Measurements from ENCODE around the gene SH3RF3. TPM values are rescaled to one million over a fixed set of nuclear protein-coding genes. Genes with fewer than 3 reads are reported as not detected.

SH3RF3 gene
- total RNA-seq, 1 experiment from 2014 or later, result not detected

- H3K4me3 ChIP-seq (replicated peaks in 1 of 2; ENCODE audit: low read depth in 1 of 2, low read length in 2 of 2), result no peak overlapping the region
- no peak overlapping the region for H2AFZ ChIP-seq (ENCODE audit: low read depth, low read length, poor library complexity, severe bottlenecking)
- DNase-seq (ENCODE audit: low read depth, low spot score) (no peak), ATAC-seq (no peak)
- H4K20me1 ChIP-seq (ENCODE audit: insufficient read depth), result no peaks in the 10 kb centered on the region
- H3K9me3 ChIP-seq (ENCODE audit: control insufficient read depth in 1 of 2, insufficient read depth in 1 of 2, low read depth in 1 of 2, low read length in 2 of 2), result no peaks in the 10 kb centered on the region
- BruUV-seq (replicated peaks), result no TSS peak
- H3K27me3 ChIP-seq (ENCODE audit: insufficient read depth, low read length), result no peaks in the 10 kb centered on the region
- ChIA-PET RAD21 (ENCODE audit: low non-redundant PET in 1 of 2, low total read pairs in 2 of 2, uncharacterized antibody in 2 of 2, unreplicated experiment in 2 of 2) (no interaction called here), CTCF (no interaction called here), POLR2A (no interaction called here)
- H3K4me2 ChIP-seq (ENCODE audit: low read length), result no peak overlapping the region
- TF ChIP-seq RAD21 (IDR thresholded peaks at IDR 0.05; ENCODE audit: low read depth), result peak; percentile 32
- TF ChIP-seq JUND (IDR thresholded peaks at IDR 0.05), result no peak
- no peaks in the 10 kb centered on the region for H3K9me2 ChIP-seq (ENCODE audit: insufficient read depth)
- H3K27ac ChIP-seq (ENCODE audit: low read depth, low read length), result no peak overlapping the region
- H3K36me3 ChIP-seq (ENCODE audit: control insufficient read depth in 1 of 2, insufficient read depth in 2 of 2, low read length in 2 of 2), result no peaks in the 10 kb centered on the region
- no peak overlapping the region for H3K9ac ChIP-seq (ENCODE audit: low read length)
- intact Hi-C loops (cut with micrococcal nuclease), result no loop called here
- H3K79me2 ChIP-seq (ENCODE audit: insufficient read depth, low read length), result no peaks in the 10 kb centered on the region
- H3K4me1 ChIP-seq (ENCODE audit: control insufficient read depth in 1 of 2, insufficient read depth in 2 of 2, low read length in 2 of 2), result no peaks in the 10 kb centered on the region
Measured at GRCh38 chr2:109312902-109313301, 183.9 kb downstream of the SH3RF3 start.

- Histone ChIP-seq H3K4me1 (ENCODE audit: control insufficient read depth in 1 of 2, insufficient read depth in 2 of 2, low read length in 2 of 2) (no peaks in the 10 kb centered on the region), H3K4me2 (ENCODE audit: low read length) (no peak overlapping the region), H3K9me3 (ENCODE audit: control insufficient read depth in 1 of 2, insufficient read depth in 1 of 2, low read depth in 1 of 2, low read length in 2 of 2) (no peaks in the 10 kb centered on the region), H3K36me3 (ENCODE audit: control insufficient read depth in 1 of 2, insufficient read depth in 2 of 2, low read length in 2 of 2) (no peaks in the 10 kb centered on the region), H3K4me3 (replicated peaks in 1 of 2; ENCODE audit: low read depth in 1 of 2, low read length in 2 of 2) (no peak overlapping the region), H3K79me2 (ENCODE audit: insufficient read depth, low read length) (no peaks in the 10 kb centered on the region), H3K27ac (ENCODE audit: low read depth, low read length) (no peak overlapping the region), H3K27me3 (ENCODE audit: insufficient read depth, low read length) (no peaks in the 10 kb centered on the region), H2AFZ (ENCODE audit: low read depth, low read length, poor library complexity, severe bottlenecking) (no peak overlapping the region), H3K9ac (ENCODE audit: low read length) (no peak overlapping the region), H3K9me2 (ENCODE audit: insufficient read depth) (no peaks in the 10 kb centered on the region), H4K20me1 (ENCODE audit: insufficient read depth) (no peaks in the 10 kb centered on the region)
- ChIA-PET CTCF (no interaction called here), POLR2A (no interaction called here), RAD21 (ENCODE audit: low non-redundant PET in 1 of 2, low total read pairs in 2 of 2, uncharacterized antibody in 2 of 2, unreplicated experiment in 2 of 2) (no interaction called here)
- no peak for ATAC-seq
- BruUV-seq (replicated peaks), result no TSS peak
- intact Hi-C loops (cut with micrococcal nuclease), result no loop called here
- DNase-seq (ENCODE audit: low read depth, low spot score), result no peak
- no peak for TF ChIP-seq EGR1 (IDR thresholded peaks at IDR 0.05; ENCODE audit: low read depth)
- TF ChIP-seq ZBTB33 (IDR thresholded peaks at IDR 0.05; ENCODE audit: extremely low read depth, insufficient replicate concordance, low read length), result no peak
- no peak for TF ChIP-seq POLR2A (IDR thresholded peaks at IDR 0.05; ENCODE audit: borderline replicate concordance, extremely low read depth, insufficient read depth, insufficient read length)
- TF ChIP-seq POLR2AphosphoS5 (IDR thresholded peaks at IDR 0.05; ENCODE audit: low read depth, low read length), result no peak
- no peak for TF ChIP-seq CBX3 (IDR thresholded peaks at IDR 0.05; ENCODE audit: low read depth)
- TF ChIP-seq EZH2phosphoT487 (IDR thresholded peaks at IDR 0.05; ENCODE audit: borderline replicate concordance), result no peak
- TF ChIP-seq CTCF (IDR thresholded peaks at IDR 0.05 in 2 of 3, conservative IDR thresholded peaks at IDR 0.05 in 1 of 3; ENCODE audit: borderline replicate concordance in 1 of 3, insufficient read depth in 1 of 3, low read depth in 2 of 3, low read length in 2 of 3), result no peak
- no peak for TF ChIP-seq REST (IDR thresholded peaks at IDR 0.05; ENCODE audit: low read depth)
- no peak for TF ChIP-seq SIN3A (IDR thresholded peaks at IDR 0.05; ENCODE audit: low read depth)
- no peak for TF ChIP-seq ELF1 (IDR thresholded peaks at IDR 0.05; ENCODE audit: borderline replicate concordance, low read depth)
- no peak for TF ChIP-seq SP1 (IDR thresholded peaks at IDR 0.05; ENCODE audit: low read depth)
- no peak for TF ChIP-seq ZNF274 (IDR thresholded peaks at IDR 0.05; ENCODE audit: low read depth, low read length)
- no peak for TF ChIP-seq TCF7L2 (IDR thresholded peaks at IDR 0.05; ENCODE audit: borderline replicate concordance, extremely low read depth, insufficient read depth, insufficient read length)
Measured at GRCh38 chr2:109313343-109313742, 184.3 kb downstream of the SH3RF3 start.

Measured in HCT116 (cell line).